ENCODE results near the gene STAT4.

STAT4 gene

DNA sequence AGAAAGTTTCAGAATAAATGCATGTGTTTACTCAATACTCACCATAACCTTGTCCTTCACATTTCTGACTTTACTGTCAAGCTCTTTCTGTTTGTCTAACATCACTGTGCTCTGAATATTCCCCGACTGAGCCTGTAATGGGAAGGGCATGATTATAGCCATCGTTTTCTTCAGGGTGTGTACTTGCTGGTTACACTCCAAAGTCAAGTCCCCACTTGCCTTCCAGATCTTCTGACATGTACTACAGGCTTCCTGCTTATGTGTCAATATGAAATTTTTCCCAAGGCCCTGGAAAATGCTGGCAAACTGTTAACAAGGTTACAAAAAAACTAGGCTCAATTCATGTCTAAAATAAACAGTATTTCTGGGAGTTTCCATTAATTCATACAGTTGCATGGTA, 149.8 kb downstream of the STAT4 start:
- no peak for TF ChIP-seq EZH2phosphoT487 (IDR thresholded peaks at IDR 0.05; ENCODE audit: borderline replicate concordance, low read length)
- TF ChIP-seq, protein P1, sequence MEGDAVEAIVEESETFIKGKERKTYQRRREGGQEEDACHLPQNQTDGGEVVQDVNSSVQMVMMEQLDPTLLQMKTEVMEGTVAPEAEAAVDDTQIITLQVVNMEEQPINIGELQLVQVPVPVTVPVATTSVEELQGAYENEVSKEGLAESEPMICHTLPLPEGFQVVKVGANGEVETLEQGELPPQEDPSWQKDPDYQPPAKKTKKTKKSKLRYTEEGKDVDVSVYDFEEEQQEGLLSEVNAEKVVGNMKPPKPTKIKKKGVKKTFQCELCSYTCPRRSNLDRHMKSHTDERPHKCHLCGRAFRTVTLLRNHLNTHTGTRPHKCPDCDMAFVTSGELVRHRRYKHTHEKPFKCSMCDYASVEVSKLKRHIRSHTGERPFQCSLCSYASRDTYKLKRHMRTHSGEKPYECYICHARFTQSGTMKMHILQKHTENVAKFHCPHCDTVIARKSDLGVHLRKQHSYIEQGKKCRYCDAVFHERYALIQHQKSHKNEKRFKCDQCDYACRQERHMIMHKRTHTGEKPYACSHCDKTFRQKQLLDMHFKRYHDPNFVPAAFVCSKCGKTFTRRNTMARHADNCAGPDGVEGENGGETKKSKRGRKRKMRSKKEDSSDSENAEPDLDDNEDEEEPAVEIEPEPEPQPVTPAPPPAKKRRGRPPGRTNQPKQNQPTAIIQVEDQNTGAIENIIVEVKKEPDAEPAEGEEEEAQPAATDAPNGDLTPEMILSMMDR (IDR thresholded peaks at IDR 0.05; ENCODE audit: low read depth, low read length, poor library complexity, severe bottlenecking): no peak
- no peaks in the 10 kb centered on the region for H3F3A ChIP-seq (ENCODE audit: control insufficient read depth, insufficient read depth)
- H3K36me3 ChIP-seq (ENCODE audit: control insufficient read depth, low read length): no peaks in the 10 kb centered on the region

DNA sequence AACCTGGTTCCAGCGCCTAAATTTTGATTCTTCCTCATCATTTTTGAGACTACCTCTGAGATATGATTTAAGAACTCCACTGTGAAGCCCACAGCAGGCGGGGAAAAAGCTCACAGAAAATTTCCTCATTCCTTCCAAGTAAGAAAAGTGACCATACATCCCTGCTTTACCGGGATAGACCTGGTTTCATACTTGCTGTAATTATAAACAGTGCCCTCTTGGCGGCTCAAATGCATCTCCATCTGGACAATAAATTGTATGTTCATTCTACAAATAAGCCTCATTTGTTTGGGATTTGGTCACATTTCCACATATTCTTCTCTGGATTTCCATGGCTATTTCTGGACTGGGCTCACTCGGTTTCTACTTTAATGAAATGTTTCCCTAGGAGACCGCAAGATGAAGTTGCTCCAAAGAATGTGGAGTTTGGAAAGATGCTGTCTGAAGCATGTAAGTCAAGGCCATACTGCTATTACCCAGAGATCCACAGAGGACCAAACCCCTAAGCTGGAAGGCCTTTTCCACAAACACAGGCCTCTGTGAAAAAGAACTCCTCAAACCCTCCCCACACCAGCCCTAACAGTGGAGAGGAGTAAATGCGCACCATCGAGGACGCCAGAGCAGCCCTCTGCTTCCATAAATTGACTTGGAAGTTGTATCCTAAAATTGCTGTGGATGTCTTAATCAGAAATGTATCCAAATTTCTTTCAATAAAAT, 150.7 kb downstream of the STAT4 start:
- no peak overlapping the region for H3K4me3 ChIP-seq (ENCODE audit: low read length)
- no peaks in the 10 kb centered on the region for H4K20me1 ChIP-seq (ENCODE audit: control insufficient read depth, insufficient read depth, low read depth, low read length)
- no peaks in the 10 kb centered on the region for H3K4me1 ChIP-seq (ENCODE audit: control insufficient read depth, low read length)
- H3K4me2 ChIP-seq (ENCODE audit: low read length): no peak overlapping the region
- no peak overlapping the region for H3K27ac ChIP-seq (ENCODE audit: low read depth, low read length)
- H3K9me3 ChIP-seq (ENCODE audit: control insufficient read depth, insufficient read depth, low read length): no peaks in the 10 kb centered on the region
- H3K79me2 ChIP-seq (ENCODE audit: control insufficient read depth, low read length): no peaks in the 10 kb centered on the region
- H3K9me2 ChIP-seq (replicated peaks; ENCODE audit: control insufficient read depth, low read length): no peaks in the 10 kb centered on the region
- no peaks in the 10 kb centered on the region for H3K27me3 ChIP-seq (ENCODE audit: control insufficient read depth, low read length)
- TF ChIP-seq, protein P1 (IDR thresholded peaks at IDR 0.05; ENCODE audit: low read depth, low read length, poor library complexity, severe bottlenecking): no peak
- TF ChIP-seq EZH2phosphoT487 (IDR thresholded peaks at IDR 0.05; ENCODE audit: borderline replicate concordance, low read length): no peak
- H3K36me3 ChIP-seq (ENCODE audit: control insufficient read depth, low read length): no peaks in the 10 kb centered on the region
- H3F3A ChIP-seq (ENCODE audit: control insufficient read depth, insufficient read depth): no peaks in the 10 kb centered on the region

More for the DNA sequence above, 149.8 kb downstream of the STAT4 start:
- Histone ChIP-seq H3K79me2 (ENCODE audit: control insufficient read depth, low read length) (no peaks in the 10 kb centered on the region), H3K4me2 (ENCODE audit: low read length) (no peak overlapping the region), H4K20me1 (ENCODE audit: control insufficient read depth, insufficient read depth, low read depth, low read length) (no peaks in the 10 kb centered on the region), H3K9me2 (replicated peaks; ENCODE audit: control insufficient read depth, low read length) (no peaks in the 10 kb centered on the region), H3K4me3 (ENCODE audit: low read length) (no peak overlapping the region), H3K27ac (ENCODE audit: low read depth, low read length) (no peak overlapping the region), H3K27me3 (ENCODE audit: control insufficient read depth, low read length) (no peaks in the 10 kb centered on the region), H3K4me1 (ENCODE audit: control insufficient read depth, low read length) (no peaks in the 10 kb centered on the region), H3K9me3 (ENCODE audit: control insufficient read depth, insufficient read depth, low read length) (no peaks in the 10 kb centered on the region)

DNA sequence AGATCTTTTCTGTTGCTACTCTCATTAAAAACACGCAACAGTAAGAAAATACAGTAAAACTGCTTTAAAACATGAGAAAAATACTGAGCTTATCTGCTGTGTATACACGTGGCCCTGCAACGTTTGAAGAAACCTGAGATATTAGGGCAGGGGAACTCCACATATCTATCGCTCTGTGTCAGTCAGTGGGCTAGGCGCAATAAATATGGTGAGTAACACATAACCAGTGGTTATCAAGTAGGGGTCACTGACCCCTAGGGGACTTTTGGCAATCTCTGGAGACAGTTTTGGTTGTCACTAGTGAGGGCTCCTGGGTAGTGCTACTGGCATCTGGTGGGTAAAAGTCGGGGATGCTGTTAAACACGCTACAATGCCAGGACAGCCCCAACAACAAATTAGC, 151.7 kb downstream of the STAT4 start:
- H3K79me2 ChIP-seq (ENCODE audit: control insufficient read depth, low read length): no peaks in the 10 kb centered on the region
- H3K4me1 ChIP-seq (ENCODE audit: control insufficient read depth, low read length): no peaks in the 10 kb centered on the region
- H3K9me2 ChIP-seq (replicated peaks; ENCODE audit: control insufficient read depth, low read length): no peaks in the 10 kb centered on the region
- no peaks in the 10 kb centered on the region for H3K9me3 ChIP-seq (ENCODE audit: control insufficient read depth, insufficient read depth, low read length)
- H3K27ac ChIP-seq (ENCODE audit: low read depth, low read length): no peak overlapping the region
- no peak for TF ChIP-seq EZH2phosphoT487 (IDR thresholded peaks at IDR 0.05; ENCODE audit: borderline replicate concordance, low read length)
- TF ChIP-seq, protein P1 (IDR thresholded peaks at IDR 0.05; ENCODE audit: low read depth, low read length, poor library complexity, severe bottlenecking): no peak
- H4K20me1 ChIP-seq (ENCODE audit: control insufficient read depth, insufficient read depth, low read depth, low read length): no peaks in the 10 kb centered on the region
- no peaks in the 10 kb centered on the region for H3K27me3 ChIP-seq (ENCODE audit: control insufficient read depth, low read length)
- H3K4me2 ChIP-seq (ENCODE audit: low read length): no peak overlapping the region
- no peak overlapping the region for H3K4me3 ChIP-seq (ENCODE audit: low read length)
- H3K36me3 ChIP-seq (ENCODE audit: control insufficient read depth, low read length): no peaks in the 10 kb centered on the region
- H3F3A ChIP-seq (ENCODE audit: control insufficient read depth, insufficient read depth): no peaks in the 10 kb centered on the region
